ENCODE measurements around the gene OSBPL5. TPM values are rescaled to one million over a fixed set of nuclear protein-coding genes. Genes with fewer than 3 reads are reported as not detected.

OSBPL5 gene
- total RNA-seq, 4 donors from 2014 or later = 43.4 to 75.2 (median 56.8) TPM

GRCh38 chr11:3037945-3038271, 127.2 kb downstream of the OSBPL5 start:
- DNase-seq (ENCODE audit: low spot score in 2 of 2) = no peak
- Histone ChIP-seq H3K9me3 (no peaks in the 10 kb centered on the region), H3K4me3 (no peak overlapping the region), H3K27me3 (no peaks in the 10 kb centered on the region), H3K4me1 (peaks cover 25% of the 10 kb centered on the region), H3K27ac (no peak overlapping the region), H3K36me3 (peaks cover 77% of the 10 kb centered on the region)
- WGBS = 63% methylated on average over 11 of the region's 12 CpGs
- no peak for TF ChIP-seq POLR2AphosphoS5 (IDR thresholded peaks at IDR 0.05)
- no peak for TF ChIP-seq POLR2A (IDR thresholded peaks at IDR 0.05)
- TF ChIP-seq EP300 (IDR thresholded peaks at IDR 0.05) = no peak
- no peak for TF ChIP-seq CTCF (IDR thresholded peaks at IDR 0.05)

Other genes starting within 250 kb of the OSBPL5 start
- gene PHLDA2, start 235.9 kb downstream of the OSBPL5 start, total RNA-seq = 10 to 100 TPM in 3 of 4 donors, 1 to 10 TPM in 1; 7.0 to 26.4 (median 18.2) TPM
- gene NAP1L4, start 173.0 kb downstream of the OSBPL5 start, total RNA-seq = 100 to 1,000 TPM in 2 of 4 donors, 10 to 100 TPM in 2; 70.7 to 150 (median 97.5) TPM
- 10 to 100 TPM; 38.1 to 66.5 (median 40.9) TPM for gene CARS1, start 107.9 kb downstream of the OSBPL5 start, total RNA-seq
- gene MRGPRG, start 53.5 kb upstream of the OSBPL5 start, total RNA-seq = not detected
- gene MRGPRE, start 67.1 kb upstream of the OSBPL5 start, total RNA-seq = under 1 TPM in 1 of 4 donors, not detected in 3; 0.47 TPM
- 10 to 100 TPM; 14.4 to 22.4 (median 18.2) TPM for gene ZNF195, start 213.8 kb upstream of the OSBPL5 start, total RNA-seq